ENCODE results near the gene ZFYVE26. TPM values are rescaled to one million over a fixed set of nuclear protein-coding genes. Genes with fewer than 3 reads are reported as not detected.

The ZFYVE26 gene
- total RNA-seq, 1 experiment from 2014 or later, result 21.1 TPM

DNA sequence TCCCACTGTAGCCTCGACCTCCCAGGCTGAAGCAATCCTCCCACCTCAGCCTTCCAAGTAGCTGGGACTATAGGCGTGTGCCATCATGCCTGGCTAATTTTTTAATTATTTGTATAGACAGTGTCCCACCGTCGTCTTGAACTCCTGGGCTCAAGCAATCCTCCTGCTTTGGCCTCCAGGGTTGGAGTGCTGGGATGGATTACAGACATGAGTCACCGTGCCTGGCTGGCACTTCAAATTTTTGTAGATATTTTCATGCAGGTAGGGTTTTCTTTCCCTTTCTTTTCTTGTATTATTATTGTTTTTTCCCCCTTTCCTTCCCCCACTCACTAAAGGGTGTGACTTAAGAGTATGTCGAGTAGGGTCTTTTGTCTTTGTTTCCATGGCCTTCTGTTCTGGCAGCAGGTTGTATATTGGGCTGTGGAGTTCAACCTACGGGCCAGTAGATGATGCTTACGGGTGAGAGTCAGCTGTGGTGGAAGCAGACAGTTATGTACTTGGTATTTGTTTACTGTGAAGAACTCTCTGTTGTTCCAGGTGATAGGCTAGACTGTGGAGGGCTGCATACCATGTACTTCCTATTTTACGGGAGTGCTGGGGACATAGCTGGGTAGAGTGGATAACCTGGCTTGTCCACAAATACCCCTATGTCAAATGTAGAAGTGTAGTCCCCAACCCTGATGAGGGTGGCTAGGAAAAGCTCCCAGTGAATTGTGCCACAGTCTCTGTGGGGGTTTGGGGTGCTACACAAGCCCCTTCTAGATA lies 33.9 kb upstream of the ZFYVE26 start:
- Histone ChIP-seq H3K27me3 (ENCODE audit: low read length) (no peaks in the 10 kb centered on the region), H3K27ac (ENCODE audit: low read length) (no peak overlapping the region), H4K20me1 (ENCODE audit: low read length) (no peaks in the 10 kb centered on the region), H3K36me3 (ENCODE audit: low read depth, low read length) (no peaks in the 10 kb centered on the region), H3K9me3 (ENCODE audit: low read length) (no peaks in the 10 kb centered on the region), H3K79me2 (ENCODE audit: low read length) (no peaks in the 10 kb centered on the region), H3K4me1 (ENCODE audit: insufficient read depth, low read length) (no peaks in the 10 kb centered on the region), H3K4me2 (ENCODE audit: low read length) (no peak overlapping the region), H3K4me3 (ENCODE audit: low read length) (no peak overlapping the region), H2AFZ (ENCODE audit: low read length) (no peak overlapping the region), H3F3A (ENCODE audit: low read length, unreplicated experiment) (no peaks in the 10 kb centered on the region), H3K9me2 (replicated peaks; ENCODE audit: low read length) (no peaks in the 10 kb centered on the region), H3K9ac (ENCODE audit: low read length) (no peak overlapping the region)
- ATAC-seq, result no peak
- ChIA-PET CTCF (no interaction called here), POLR2A (ENCODE audit: unreplicated experiment) (no interaction called here)
- DNase-seq, result no peak
- TF ChIP-seq EZH2 (IDR thresholded peaks at IDR 0.05; ENCODE audit: low read length, unreplicated experiment) (no peak), EZH2phosphoT487 (IDR thresholded peaks at IDR 0.05; ENCODE audit: borderline replicate concordance, low read length) (no peak)
- TF ChIP-seq, protein P1, sequence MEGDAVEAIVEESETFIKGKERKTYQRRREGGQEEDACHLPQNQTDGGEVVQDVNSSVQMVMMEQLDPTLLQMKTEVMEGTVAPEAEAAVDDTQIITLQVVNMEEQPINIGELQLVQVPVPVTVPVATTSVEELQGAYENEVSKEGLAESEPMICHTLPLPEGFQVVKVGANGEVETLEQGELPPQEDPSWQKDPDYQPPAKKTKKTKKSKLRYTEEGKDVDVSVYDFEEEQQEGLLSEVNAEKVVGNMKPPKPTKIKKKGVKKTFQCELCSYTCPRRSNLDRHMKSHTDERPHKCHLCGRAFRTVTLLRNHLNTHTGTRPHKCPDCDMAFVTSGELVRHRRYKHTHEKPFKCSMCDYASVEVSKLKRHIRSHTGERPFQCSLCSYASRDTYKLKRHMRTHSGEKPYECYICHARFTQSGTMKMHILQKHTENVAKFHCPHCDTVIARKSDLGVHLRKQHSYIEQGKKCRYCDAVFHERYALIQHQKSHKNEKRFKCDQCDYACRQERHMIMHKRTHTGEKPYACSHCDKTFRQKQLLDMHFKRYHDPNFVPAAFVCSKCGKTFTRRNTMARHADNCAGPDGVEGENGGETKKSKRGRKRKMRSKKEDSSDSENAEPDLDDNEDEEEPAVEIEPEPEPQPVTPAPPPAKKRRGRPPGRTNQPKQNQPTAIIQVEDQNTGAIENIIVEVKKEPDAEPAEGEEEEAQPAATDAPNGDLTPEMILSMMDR (conservative IDR thresholded peaks at IDR 0.05; ENCODE audit: low read depth, low read length), result no peak
- intact Hi-C loops (cut with micrococcal nuclease), result no loop called here
- BruUV-seq (replicated peaks), result no TSS peak

GRCh38 chr14:67846029-67846610 lies 29.7 kb upstream of the ZFYVE26 start:
- CTCF ChIA-PET, result no interaction called here

More at GRCh38 chr14:67846029-67846610, 29.7 kb upstream of the ZFYVE26 start:
- ATAC-seq (no peak), DNase-seq (no peak)
- POLR2A ChIA-PET (ENCODE audit: unreplicated experiment), result no interaction called here
- Histone ChIP-seq H3K4me3 (ENCODE audit: low read length) (no peak overlapping the region), H3K4me1 (ENCODE audit: insufficient read depth, low read length) (no peaks in the 10 kb centered on the region), H3K36me3 (ENCODE audit: low read depth, low read length) (no peaks in the 10 kb centered on the region), H3F3A (ENCODE audit: low read length, unreplicated experiment) (no peaks in the 10 kb centered on the region), H3K9me2 (replicated peaks; ENCODE audit: low read length) (no peaks in the 10 kb centered on the region), H2AFZ (ENCODE audit: low read length) (no peak overlapping the region), H3K27ac (ENCODE audit: low read length) (no peak overlapping the region), H3K79me2 (ENCODE audit: low read length) (no peaks in the 10 kb centered on the region), H3K9me3 (ENCODE audit: low read length) (no peaks in the 10 kb centered on the region), H3K4me2 (ENCODE audit: low read length) (no peak overlapping the region), H3K27me3 (ENCODE audit: low read length) (no peaks in the 10 kb centered on the region), H4K20me1 (ENCODE audit: low read length) (no peaks in the 10 kb centered on the region), H3K9ac (ENCODE audit: low read length) (no peak overlapping the region)
- TF ChIP-seq EZH2 (IDR thresholded peaks at IDR 0.05; ENCODE audit: low read length, unreplicated experiment) (no peak), EZH2phosphoT487 (IDR thresholded peaks at IDR 0.05; ENCODE audit: borderline replicate concordance, low read length) (no peak)
- TF ChIP-seq, protein P1 (conservative IDR thresholded peaks at IDR 0.05; ENCODE audit: low read depth, low read length), result no peak
- no TSS peak for BruUV-seq (replicated peaks)
- intact Hi-C loops (cut with micrococcal nuclease), result no loop called here
